WTC11 (cell line): ENCODE data around the gene ZNF175. TPM values are rescaled to one million over a fixed set of nuclear protein-coding genes. Genes with fewer than 3 reads are reported as not detected.
"Not testable (repeated sequence)": the region's sequence is repeated elsewhere in the genome, so short reads cannot be mapped to it uniquely, and the experiment has no call there.

Source experiments
- ATAC-seq: fragments of 200-7000 bp; cut with Tn5 transposase; 2 replicates; pipeline ENCODE4 v1.10.0; 2021; ENCODE audit warnings: mild to moderate bottlenecking, moderate library complexity
- CTCF ChIA-PET: fragments of 300-600 bp; sonication (Branson Sonifier 250); formaldehyde crosslinking; loops from one replicate; lab custom pipeline; 2021; ENCODE audit warnings: antibody characterized with exemption; lab: Charles Lee
- POLR2A ChIA-PET: fragments of 350-600 bp; sonication (Branson Sonifier 250); formaldehyde crosslinking; loops from one replicate; lab custom pipeline; 2021; ENCODE audit warnings: antibody characterized with exemption; lab: Charles Lee
- DNase-seq: peaks from one replicate; pipeline ENCODE4 v3.0.0; 2021; ENCODE audit warnings: low spot score
- H3K27ac Mint-ChIP-seq: 2 replicates; pipeline ENCODE4 v1.8.0; 2021; ENCODE audit warnings: mixed read lengths
- H3K27me3 Mint-ChIP-seq: 2 replicates; pipeline ENCODE4 v1.8.0; 2021; ENCODE audit warnings: low read depth, mild to moderate bottlenecking, moderate library complexity, mixed read lengths
- H3K36me3 Mint-ChIP-seq: 2 replicates; pipeline ENCODE4 v1.8.0; 2021; ENCODE audit warnings: mixed read lengths
- H3K4me1 Mint-ChIP-seq: 2 replicates; pipeline ENCODE4 v1.8.0; 2022; ENCODE audit warnings: mixed read lengths
- H3K4me3 Mint-ChIP-seq: 2 replicates; pipeline ENCODE4 v1.8.0; 2021; ENCODE audit warnings: mild to moderate bottlenecking, moderate library complexity, mixed read lengths
- H3K9me3 Mint-ChIP-seq: 2 replicates; pipeline ENCODE4 v1.8.0; 2021; ENCODE audit warnings: mixed read lengths
- ATF3 ChIP-seq: sonication (generic); formaldehyde crosslinking; conservative IDR thresholded peaks from 2 replicates; pipeline ENCODE4 v1.8.1; 2022; ENCODE audit warnings: mild to moderate bottlenecking, missing genetic modification reagents
- CBFB ChIP-seq: sonication (generic); formaldehyde crosslinking; IDR thresholded peaks from 2 replicates; pipeline ENCODE4 v1.8.1; 2022; ENCODE audit warnings: mild to moderate bottlenecking, low read depth, missing genetic modification reagents
- CTCF ChIP-seq: fragments of 200-600 bp; IDR thresholded peaks from 2 replicates; pipeline ENCODE4 v1.8.0; 2022; ENCODE audit warnings: antibody characterized with exemption
- E2F5 ChIP-seq: sonication (generic); formaldehyde crosslinking; IDR thresholded peaks from 2 replicates; pipeline ENCODE4 v1.8.1; 2022; ENCODE audit warnings: mild to moderate bottlenecking, moderate library complexity, missing genetic modification reagents
- ERG ChIP-seq: fragments of 250-450 bp; sonication (Bioruptor Pico); IDR thresholded peaks from 2 replicates; pipeline ENCODE4 v1.8.0; 2021; ENCODE audit warnings: mild to moderate bottlenecking
- ESRRA ChIP-seq: sonication (generic); formaldehyde crosslinking; IDR thresholded peaks from 2 replicates; pipeline ENCODE4 v1.8.1; 2022; ENCODE audit warnings: mild to moderate bottlenecking, missing genetic modification reagents, borderline replicate concordance
- FOXJ3 ChIP-seq: sonication (generic); formaldehyde crosslinking; IDR thresholded peaks from 2 replicates; pipeline ENCODE4 v1.9.0; 2021; ENCODE audit warnings: missing genetic modification reagents, mild to moderate bottlenecking, borderline replicate concordance
- JAZF1 ChIP-seq: fragments of 250-450 bp; sonication (Bioruptor Pico); IDR thresholded peaks from 2 replicates; pipeline ENCODE4 v1.9.0; 2021; ENCODE audit warnings: moderate library complexity, mild to moderate bottlenecking, inconsistent platforms
- JUN ChIP-seq: sonication (generic); formaldehyde crosslinking; IDR thresholded peaks from 2 replicates; pipeline ENCODE4 v1.8.0; 2023; ENCODE audit warnings: mild to moderate bottlenecking, missing genetic modification reagents
- MAX ChIP-seq: sonication (generic); formaldehyde crosslinking; IDR thresholded peaks from 2 replicates; pipeline ENCODE4 v1.8.0; 2022; ENCODE audit warnings: mild to moderate bottlenecking, missing genetic modification reagents
- NR1H2 ChIP-seq: sonication (generic); formaldehyde crosslinking; IDR thresholded peaks from 2 replicates; pipeline ENCODE4 v1.9.0; 2021; ENCODE audit warnings: mild to moderate bottlenecking, moderate library complexity, missing genetic modification reagents
- NR3C1 ChIP-seq: sonication (generic); formaldehyde crosslinking; conservative IDR thresholded peaks from 2 replicates; pipeline ENCODE4 v1.8.1; 2023; ENCODE audit warnings: low read depth, mild to moderate bottlenecking, missing genetic modification reagents
- PRDM15 ChIP-seq: sonication (generic); formaldehyde crosslinking; IDR thresholded peaks from 2 replicates; pipeline ENCODE4 v1.8.0; 2022; ENCODE audit warnings: missing genetic modification reagents
- RELA ChIP-seq: sonication (generic); formaldehyde crosslinking; IDR thresholded peaks from 2 replicates; pipeline ENCODE4 v1.8.1; 2022; ENCODE audit warnings: missing genetic modification reagents, mild to moderate bottlenecking, borderline replicate concordance
- TEAD1 ChIP-seq: sonication (generic); formaldehyde crosslinking; IDR thresholded peaks from 2 replicates; pipeline ENCODE4 v1.8.0; 2022; ENCODE audit warnings: mild to moderate bottlenecking, missing genetic modification reagents
- ZMAT4 ChIP-seq: fragments of 250-450 bp; sonication (Bioruptor Pico); IDR thresholded peaks from 2 replicates; pipeline ENCODE4 v1.9.0; 2021; ENCODE audit warnings: mild to moderate bottlenecking
- ZNF121 ChIP-seq: sonication (generic); formaldehyde crosslinking; IDR thresholded peaks from 2 replicates; pipeline ENCODE4 v1.8.0; 2023; ENCODE audit warnings: missing genetic modification reagents
- ZNF232 ChIP-seq: sonication (generic); formaldehyde crosslinking; IDR thresholded peaks from 2 replicates; pipeline ENCODE4 v1.8.0; 2022; ENCODE audit warnings: mild to moderate bottlenecking, missing genetic modification reagents
- ZNF416 ChIP-seq: fragments of 250-450 bp; sonication (Bioruptor Pico); IDR thresholded peaks from 2 replicates; pipeline ENCODE4 v1.9.0; 2021; ENCODE audit warnings: mild to moderate bottlenecking, inconsistent platforms
- ZNF423 ChIP-seq: fragments of 250-450 bp; sonication (Bioruptor Pico); IDR thresholded peaks from 2 replicates; pipeline ENCODE4 v2.1.2; 2022; ENCODE audit warnings: mild to moderate bottlenecking, moderate library complexity
- total RNA-seq: library from RNA; stranded (reverse); gene quantifications from 3 replicates; pipeline ENCODE4 v1.2.3, GENCODE V29; 2021

ZNF175 gene
- total RNA-seq, 1 experiment from 2014 or later, result 10.9 TPM

- DNase-seq, POLR2A ChIA-PET, ATAC-seq, H3K27me3 Mint-ChIP-seq, H3K27ac Mint-ChIP-seq, CTCF ChIA-PET, H3K9me3 Mint-ChIP-seq, H3K36me3 Mint-ChIP-seq, H3K4me1 Mint-ChIP-seq, H3K4me3 Mint-ChIP-seq: not testable (repeated sequence)
These were observed 59.2 kb downstream of the ZNF175 start, which contains the start of gene SIGLEC5 for GRCh38 chr19:51630315-51630714. Gene SIGLEC5 (minus strand): TSS chr19:51630401. CDS start chr19:51630335, 66 bp downstream.

- TF ChIP-seq ZMAT4 (CRISPR knock-in tag) (no peak), FOXJ3 (CRISPR knock-in tag) (no peak), NR1H2 (CRISPR knock-in tag) (no peak), NR3C1 (CRISPR knock-in tag) (no peak), CBFB (CRISPR knock-in tag) (no peak), TEAD1 (no peak), ERG (CRISPR knock-in tag) (no peak), JAZF1 (CRISPR knock-in tag) (no peak), ESRRA (no peak), ATF3 (CRISPR knock-in tag) (no peak), ZNF416 (no peak), ZNF423 (CRISPR knock-in tag) (no peak), RELA (CRISPR knock-in tag) (no peak), ZNF121 (no peak), JUN (CRISPR knock-in tag) (no peak), E2F5 (CRISPR knock-in tag) (no peak)
- TF ChIP-seq, all 79 proteins: peak for 0
- Mint-ChIP-seq H3K4me3 (no peak overlapping the region), H3K27me3 (peaks cover 6% of the 10 kb centered on the region), H3K36me3 (no peaks in the 10 kb centered on the region), H3K4me1 (peaks cover 3% of the 10 kb centered on the region; the same call in 1 of the 2 replicates), H3K9me3 (no peaks in the 10 kb centered on the region), H3K27ac (no peak overlapping the region)
- ATAC-seq (no peak), DNase-seq (no peak)
- ChIA-PET POLR2A (no interaction called here), CTCF (no interaction called here)
These were observed 61.0 kb downstream of the ZNF175 start for GRCh38 chr19:51632126-51632525.

GRCh38 chr19:51637362-51637978 is 66.4 kb downstream of the ZNF175 start:
- no peak for ATAC-seq
- Mint-ChIP-seq H3K4me3 (no peak overlapping the region), H3K36me3 (no peaks in the 10 kb centered on the region), H3K9me3 (no peaks in the 10 kb centered on the region), H3K4me1 (no peaks in the 10 kb centered on the region), H3K27me3 (no peaks in the 10 kb centered on the region), H3K27ac (no peak overlapping the region)
- ChIA-PET POLR2A (no interaction called here), CTCF (no interaction called here)
- DNase-seq, result no peak
- TF ChIP-seq ZNF232 (CRISPR knock-in tag) (no peak), RELA (CRISPR knock-in tag) (no peak), CTCF (no peak), PRDM15 (no peak), MAX (no peak)
